ENCODE results near the gene ZBTB46. TPM values are rescaled to one million over a fixed set of nuclear protein-coding genes. Genes with fewer than 3 reads are reported as not detected.

Gene ZBTB46
- total RNA-seq, 1 experiment from 2014 or later = 18.9 TPM

DNA sequence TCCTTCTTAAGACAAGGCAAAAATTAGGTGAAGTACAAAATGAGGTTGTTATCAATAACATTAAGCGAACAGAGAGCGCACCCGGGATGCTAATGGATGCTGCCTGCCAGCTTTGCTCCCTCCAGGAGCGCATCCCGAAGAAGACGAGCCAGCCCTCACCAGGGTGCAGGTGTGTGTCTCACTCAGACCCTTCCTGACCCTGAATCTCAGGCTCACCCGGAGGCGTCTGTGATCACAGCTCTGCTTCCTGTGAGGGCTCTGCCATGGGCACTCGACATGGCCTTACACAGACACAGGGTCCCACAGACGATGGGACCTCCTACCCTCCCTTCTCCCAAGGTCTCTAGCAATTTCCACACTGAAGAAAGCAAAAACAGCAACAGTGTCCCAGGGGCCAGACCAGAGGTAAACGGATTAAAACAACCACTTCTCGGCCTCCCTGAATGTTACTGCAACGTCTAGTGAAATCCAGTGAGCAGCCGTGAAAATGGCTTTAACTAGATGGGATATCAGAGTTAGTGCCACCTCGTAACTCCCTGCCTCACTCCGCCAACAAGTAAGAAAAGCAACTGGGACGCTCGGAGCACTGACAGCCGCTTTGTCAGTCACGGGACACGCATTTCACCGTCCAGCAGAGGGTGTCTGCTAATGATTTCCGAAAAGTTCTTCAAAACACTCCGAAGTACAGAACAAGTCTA lies 11.7 kb downstream of the ZBTB46 start:
- H3K9me3 Mint-ChIP-seq = peaks cover 4% of the 10 kb centered on the region; the same call in 1 of the 2 replicates
- peaks cover 9% of the 10 kb centered on the region; the same call in 1 of the 2 replicates for H3K4me1 Mint-ChIP-seq
- no peaks in the 10 kb centered on the region for H3K36me3 Mint-ChIP-seq
- H3K27me3 Mint-ChIP-seq (ENCODE audit: low read depth) = no peaks in the 10 kb centered on the region
- no peak for DNase-seq (ENCODE audit: low spot score)
- H3K27ac Mint-ChIP-seq = peak overlapping the region; percentile 25; the same call in 1 of the 2 replicates
- H3K4me3 Mint-ChIP-seq = no peak overlapping the region
- ChIA-PET CTCF (interaction anchor here (1.2 to 2.0 kb wide), 2 partner anchors 33 to 46 kb away, joined by 3 to 4 read pairs; partner anchors contain the start of gene TPD52L2), POLR2A (no interaction called here)
- no peak for TF ChIP-seq KAT7 (CRISPR knock-in tag; IDR thresholded peaks at IDR 0.05; ENCODE audit: borderline replicate concordance)
- TF ChIP-seq, protein P1, sequence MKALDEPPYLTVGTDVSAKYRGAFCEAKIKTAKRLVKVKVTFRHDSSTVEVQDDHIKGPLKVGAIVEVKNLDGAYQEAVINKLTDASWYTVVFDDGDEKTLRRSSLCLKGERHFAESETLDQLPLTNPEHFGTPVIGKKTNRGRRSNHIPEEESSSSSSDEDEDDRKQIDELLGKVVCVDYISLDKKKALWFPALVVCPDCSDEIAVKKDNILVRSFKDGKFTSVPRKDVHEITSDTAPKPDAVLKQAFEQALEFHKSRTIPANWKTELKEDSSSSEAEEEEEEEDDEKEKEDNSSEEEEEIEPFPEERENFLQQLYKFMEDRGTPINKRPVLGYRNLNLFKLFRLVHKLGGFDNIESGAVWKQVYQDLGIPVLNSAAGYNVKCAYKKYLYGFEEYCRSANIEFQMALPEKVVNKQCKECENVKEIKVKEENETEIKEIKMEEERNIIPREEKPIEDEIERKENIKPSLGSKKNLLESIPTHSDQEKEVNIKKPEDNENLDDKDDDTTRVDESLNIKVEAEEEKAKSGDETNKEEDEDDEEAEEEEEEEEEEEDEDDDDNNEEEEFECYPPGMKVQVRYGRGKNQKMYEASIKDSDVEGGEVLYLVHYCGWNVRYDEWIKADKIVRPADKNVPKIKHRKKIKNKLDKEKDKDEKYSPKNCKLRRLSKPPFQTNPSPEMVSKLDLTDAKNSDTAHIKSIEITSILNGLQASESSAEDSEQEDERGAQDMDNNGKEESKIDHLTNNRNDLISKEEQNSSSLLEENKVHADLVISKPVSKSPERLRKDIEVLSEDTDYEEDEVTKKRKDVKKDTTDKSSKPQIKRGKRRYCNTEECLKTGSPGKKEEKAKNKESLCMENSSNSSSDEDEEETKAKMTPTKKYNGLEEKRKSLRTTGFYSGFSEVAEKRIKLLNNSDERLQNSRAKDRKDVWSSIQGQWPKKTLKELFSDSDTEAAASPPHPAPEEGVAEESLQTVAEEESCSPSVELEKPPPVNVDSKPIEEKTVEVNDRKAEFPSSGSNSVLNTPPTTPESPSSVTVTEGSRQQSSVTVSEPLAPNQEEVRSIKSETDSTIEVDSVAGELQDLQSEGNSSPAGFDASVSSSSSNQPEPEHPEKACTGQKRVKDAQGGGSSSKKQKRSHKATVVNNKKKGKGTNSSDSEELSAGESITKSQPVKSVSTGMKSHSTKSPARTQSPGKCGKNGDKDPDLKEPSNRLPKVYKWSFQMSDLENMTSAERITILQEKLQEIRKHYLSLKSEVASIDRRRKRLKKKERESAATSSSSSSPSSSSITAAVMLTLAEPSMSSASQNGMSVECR (CRISPR knock-in tag; IDR thresholded peaks at IDR 0.05; ENCODE audit: borderline replicate concordance) = no peak
- ATAC-seq = peak; percentile 64

DNA sequence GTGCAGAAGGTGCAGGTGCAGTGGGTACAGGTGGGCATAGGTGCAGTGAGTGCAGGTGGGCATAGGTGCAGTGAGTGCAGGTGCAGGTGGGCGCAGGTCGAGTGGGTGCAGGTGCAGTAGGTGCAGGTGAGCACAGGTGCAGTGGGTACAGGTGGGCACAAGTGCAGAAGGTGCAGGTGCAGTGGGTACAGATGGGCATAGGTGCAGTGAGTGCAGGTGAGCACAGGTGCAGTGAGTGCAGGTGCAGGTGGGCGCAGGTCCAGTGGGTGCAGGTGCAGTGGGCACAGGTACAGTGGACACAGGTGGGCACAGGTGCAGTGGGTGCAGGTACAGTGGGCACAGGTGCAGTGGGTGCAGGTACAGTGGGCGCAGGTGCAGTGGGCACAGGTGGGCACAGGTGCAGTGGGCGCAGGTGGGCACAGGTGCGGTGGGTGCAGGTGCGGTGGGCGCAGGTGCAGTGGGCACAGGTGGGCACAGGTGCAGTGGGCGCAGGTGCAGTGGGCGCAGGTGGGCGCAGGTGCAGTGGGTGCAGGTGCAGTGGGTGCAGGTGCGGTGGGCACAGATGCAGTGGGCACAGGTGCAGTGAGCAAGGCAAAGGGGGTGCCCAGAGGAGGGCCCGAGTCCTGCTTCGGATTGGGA lies 15.3 kb downstream of the ZBTB46 start:
- H3K4me3 Mint-ChIP-seq = no peak overlapping the region
- H3K36me3 Mint-ChIP-seq = no peaks in the 10 kb centered on the region
- peaks cover 4% of the 10 kb centered on the region; the same call in 1 of the 2 replicates for H3K9me3 Mint-ChIP-seq
- POLR2A ChIA-PET = no interaction called here
- H3K4me1 Mint-ChIP-seq = peaks cover 2% of the 10 kb centered on the region; the same call in 1 of the 2 replicates
- H3K27ac Mint-ChIP-seq = no peak overlapping the region
- no peaks in the 10 kb centered on the region for H3K27me3 Mint-ChIP-seq (ENCODE audit: low read depth)
- no peak for DNase-seq (ENCODE audit: low spot score)
- CTCF ChIA-PET = interaction anchor here (0.7 to 1.1 kb wide), 2 partner anchors 13 to 36 kb away, joined by 3 to 4 read pairs; no protein-coding TSS in a partner anchor
- no peak for ATAC-seq
- TF ChIP-seq ZNF138 (CRISPR knock-in tag; conservative IDR thresholded peaks at IDR 0.05) (no peak), TCF7 (CRISPR knock-in tag; IDR thresholded peaks at IDR 0.05; ENCODE audit: low read depth) (no peak), CREM (CRISPR knock-in tag; IDR thresholded peaks at IDR 0.05) (no peak), ZNF121 (CRISPR knock-in tag; IDR thresholded peaks at IDR 0.05) (no peak), CBFB (CRISPR knock-in tag; IDR thresholded peaks at IDR 0.05; ENCODE audit: low read depth) (no peak), MXD4 (CRISPR knock-in tag; IDR thresholded peaks at IDR 0.05; ENCODE audit: borderline replicate concordance) (no peak), ZNF671 (CRISPR knock-in tag; IDR thresholded peaks at IDR 0.05) (no peak), FOXP1 (CRISPR knock-in tag; IDR thresholded peaks at IDR 0.05; ENCODE audit: borderline replicate concordance) (no peak), SMAD4 (CRISPR knock-in tag; IDR thresholded peaks at IDR 0.05) (no peak)
- TF ChIP-seq, protein P2, sequence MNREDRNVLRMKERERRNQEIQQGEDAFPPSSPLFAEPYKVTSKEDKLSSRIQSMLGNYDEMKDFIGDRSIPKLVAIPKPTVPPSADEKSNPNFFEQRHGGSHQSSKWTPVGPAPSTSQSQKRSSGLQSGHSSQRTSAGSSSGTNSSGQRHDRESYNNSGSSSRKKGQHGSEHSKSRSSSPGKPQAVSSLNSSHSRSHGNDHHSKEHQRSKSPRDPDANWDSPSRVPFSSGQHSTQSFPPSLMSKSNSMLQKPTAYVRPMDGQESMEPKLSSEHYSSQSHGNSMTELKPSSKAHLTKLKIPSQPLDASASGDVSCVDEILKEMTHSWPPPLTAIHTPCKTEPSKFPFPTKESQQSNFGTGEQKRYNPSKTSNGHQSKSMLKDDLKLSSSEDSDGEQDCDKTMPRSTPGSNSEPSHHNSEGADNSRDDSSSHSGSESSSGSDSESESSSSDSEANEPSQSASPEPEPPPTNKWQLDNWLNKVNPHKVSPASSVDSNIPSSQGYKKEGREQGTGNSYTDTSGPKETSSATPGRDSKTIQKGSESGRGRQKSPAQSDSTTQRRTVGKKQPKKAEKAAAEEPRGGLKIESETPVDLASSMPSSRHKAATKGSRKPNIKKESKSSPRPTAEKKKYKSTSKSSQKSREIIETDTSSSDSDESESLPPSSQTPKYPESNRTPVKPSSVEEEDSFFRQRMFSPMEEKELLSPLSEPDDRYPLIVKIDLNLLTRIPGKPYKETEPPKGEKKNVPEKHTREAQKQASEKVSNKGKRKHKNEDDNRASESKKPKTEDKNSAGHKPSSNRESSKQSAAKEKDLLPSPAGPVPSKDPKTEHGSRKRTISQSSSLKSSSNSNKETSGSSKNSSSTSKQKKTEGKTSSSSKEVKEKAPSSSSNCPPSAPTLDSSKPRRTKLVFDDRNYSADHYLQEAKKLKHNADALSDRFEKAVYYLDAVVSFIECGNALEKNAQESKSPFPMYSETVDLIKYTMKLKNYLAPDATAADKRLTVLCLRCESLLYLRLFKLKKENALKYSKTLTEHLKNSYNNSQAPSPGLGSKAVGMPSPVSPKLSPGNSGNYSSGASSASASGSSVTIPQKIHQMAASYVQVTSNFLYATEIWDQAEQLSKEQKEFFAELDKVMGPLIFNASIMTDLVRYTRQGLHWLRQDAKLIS (CRISPR knock-in tag; IDR thresholded peaks at IDR 0.05; ENCODE audit: borderline replicate concordance) = no peak
- TF ChIP-seq, protein P3, sequence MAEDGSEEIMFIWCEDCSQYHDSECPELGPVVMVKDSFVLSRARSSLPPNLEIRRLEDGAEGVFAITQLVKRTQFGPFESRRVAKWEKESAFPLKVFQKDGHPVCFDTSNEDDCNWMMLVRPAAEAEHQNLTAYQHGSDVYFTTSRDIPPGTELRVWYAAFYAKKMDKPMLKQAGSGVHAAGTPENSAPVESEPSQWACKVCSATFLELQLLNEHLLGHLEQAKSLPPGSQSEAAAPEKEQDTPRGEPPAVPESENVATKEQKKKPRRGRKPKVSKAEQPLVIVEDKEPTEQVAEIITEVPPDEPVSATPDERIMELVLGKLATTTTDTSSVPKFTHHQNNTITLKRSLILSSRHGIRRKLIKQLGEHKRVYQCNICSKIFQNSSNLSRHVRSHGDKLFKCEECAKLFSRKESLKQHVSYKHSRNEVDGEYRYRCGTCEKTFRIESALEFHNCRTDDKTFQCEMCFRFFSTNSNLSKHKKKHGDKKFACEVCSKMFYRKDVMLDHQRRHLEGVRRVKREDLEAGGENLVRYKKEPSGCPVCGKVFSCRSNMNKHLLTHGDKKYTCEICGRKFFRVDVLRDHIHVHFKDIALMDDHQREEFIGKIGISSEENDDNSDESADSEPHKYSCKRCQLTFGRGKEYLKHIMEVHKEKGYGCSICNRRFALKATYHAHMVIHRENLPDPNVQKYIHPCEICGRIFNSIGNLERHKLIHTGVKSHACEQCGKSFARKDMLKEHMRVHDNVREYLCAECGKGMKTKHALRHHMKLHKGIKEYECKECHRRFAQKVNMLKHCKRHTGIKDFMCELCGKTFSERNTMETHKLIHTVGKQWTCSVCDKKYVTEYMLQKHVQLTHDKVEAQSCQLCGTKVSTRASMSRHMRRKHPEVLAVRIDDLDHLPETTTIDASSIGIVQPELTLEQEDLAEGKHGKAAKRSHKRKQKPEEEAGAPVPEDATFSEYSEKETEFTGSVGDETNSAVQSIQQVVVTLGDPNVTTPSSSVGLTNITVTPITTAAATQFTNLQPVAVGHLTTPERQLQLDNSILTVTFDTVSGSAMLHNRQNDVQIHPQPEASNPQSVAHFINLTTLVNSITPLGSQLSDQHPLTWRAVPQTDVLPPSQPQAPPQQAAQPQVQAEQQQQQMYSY (CRISPR knock-in tag; IDR thresholded peaks at IDR 0.05) = no peak
- TF ChIP-seq, protein P4, sequence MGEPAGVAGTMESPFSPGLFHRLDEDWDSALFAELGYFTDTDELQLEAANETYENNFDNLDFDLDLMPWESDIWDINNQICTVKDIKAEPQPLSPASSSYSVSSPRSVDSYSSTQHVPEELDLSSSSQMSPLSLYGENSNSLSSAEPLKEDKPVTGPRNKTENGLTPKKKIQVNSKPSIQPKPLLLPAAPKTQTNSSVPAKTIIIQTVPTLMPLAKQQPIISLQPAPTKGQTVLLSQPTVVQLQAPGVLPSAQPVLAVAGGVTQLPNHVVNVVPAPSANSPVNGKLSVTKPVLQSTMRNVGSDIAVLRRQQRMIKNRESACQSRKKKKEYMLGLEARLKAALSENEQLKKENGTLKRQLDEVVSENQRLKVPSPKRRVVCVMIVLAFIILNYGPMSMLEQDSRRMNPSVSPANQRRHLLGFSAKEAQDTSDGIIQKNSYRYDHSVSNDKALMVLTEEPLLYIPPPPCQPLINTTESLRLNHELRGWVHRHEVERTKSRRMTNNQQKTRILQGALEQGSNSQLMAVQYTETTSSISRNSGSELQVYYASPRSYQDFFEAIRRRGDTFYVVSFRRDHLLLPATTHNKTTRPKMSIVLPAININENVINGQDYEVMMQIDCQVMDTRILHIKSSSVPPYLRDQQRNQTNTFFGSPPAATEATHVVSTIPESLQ (CRISPR knock-in tag; IDR thresholded peaks at IDR 0.05) = no peak
- TF ChIP-seq, protein P5, sequence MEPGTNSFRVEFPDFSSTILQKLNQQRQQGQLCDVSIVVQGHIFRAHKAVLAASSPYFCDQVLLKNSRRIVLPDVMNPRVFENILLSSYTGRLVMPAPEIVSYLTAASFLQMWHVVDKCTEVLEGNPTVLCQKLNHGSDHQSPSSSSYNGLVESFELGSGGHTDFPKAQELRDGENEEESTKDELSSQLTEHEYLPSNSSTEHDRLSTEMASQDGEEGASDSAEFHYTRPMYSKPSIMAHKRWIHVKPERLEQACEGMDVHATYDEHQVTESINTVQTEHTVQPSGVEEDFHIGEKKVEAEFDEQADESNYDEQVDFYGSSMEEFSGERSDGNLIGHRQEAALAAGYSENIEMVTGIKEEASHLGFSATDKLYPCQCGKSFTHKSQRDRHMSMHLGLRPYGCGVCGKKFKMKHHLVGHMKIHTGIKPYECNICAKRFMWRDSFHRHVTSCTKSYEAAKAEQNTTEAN (CRISPR knock-in tag; IDR thresholded peaks at IDR 0.05) = no peak
- TF ChIP-seq, protein P6, sequence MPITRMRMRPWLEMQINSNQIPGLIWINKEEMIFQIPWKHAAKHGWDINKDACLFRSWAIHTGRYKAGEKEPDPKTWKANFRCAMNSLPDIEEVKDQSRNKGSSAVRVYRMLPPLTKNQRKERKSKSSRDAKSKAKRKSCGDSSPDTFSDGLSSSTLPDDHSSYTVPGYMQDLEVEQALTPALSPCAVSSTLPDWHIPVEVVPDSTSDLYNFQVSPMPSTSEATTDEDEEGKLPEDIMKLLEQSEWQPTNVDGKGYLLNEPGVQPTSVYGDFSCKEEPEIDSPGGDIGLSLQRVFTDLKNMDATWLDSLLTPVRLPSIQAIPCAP (CRISPR knock-in tag; IDR thresholded peaks at IDR 0.05) = no peak
